ENCODE results near the gene KCNK6.

Gene KCNK6

GRCh38 chr19:38294090-38294489, 25.6 kb upstream of the KCNK6 start:
- no peak for DNase-seq (ENCODE audit: extremely low read depth in 1 of 2, low read depth in 1 of 2)

DNA sequence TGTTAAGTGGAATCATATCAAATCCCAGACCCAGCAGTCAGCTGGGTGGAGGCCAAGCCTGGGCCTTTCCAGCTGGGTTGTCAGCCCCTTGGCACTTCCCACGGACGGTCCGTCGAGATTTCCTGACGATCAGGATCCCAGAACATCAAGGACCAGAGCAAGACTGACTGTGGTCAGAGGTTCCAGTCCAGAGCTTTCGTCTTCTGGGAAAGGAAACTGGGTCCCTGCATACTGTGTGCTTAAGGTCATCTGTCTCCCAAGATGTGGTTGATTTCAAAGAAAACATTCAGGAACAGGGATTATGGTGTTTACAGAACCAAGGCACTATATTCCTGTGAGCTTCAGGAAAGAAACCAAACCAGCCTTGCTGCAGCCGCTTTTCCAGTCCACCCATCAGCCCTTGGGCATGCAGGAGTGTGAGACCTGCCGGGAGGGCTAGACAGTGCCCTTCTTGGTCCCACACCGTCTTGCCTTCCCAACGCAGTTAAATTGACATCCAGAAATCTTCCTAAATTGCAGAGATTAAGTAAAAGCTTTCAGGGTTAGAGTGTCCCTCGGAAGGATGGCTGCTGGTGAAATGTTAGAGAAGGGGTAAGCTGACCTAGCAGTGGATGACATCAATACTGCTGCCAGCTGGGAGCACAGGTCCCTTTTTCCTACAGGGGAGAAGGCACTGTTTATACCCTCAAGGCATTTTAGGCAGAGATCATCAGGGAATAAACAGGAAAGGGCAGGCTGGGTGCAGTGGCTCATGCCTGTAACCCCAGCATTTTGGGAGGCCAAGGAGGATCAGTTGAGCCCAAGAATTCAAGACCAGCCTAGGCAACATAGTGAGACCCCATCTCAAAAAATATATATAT, 20.6 kb upstream of the KCNK6 start:
- no peak for DNase-seq (ENCODE audit: extremely low read depth in 1 of 2, low read depth in 1 of 2)

GRCh38 chr19:38303517-38304351, 15.9 kb upstream of the KCNK6 start, which contains the start of gene C19orf33:
C19orf33 (plus strand) TSS chr19:38304251; CDS start chr19:38304262, 11 bp downstream.
- no peak for DNase-seq (ENCODE audit: extremely low read depth in 1 of 2, low read depth in 1 of 2)

DNA sequence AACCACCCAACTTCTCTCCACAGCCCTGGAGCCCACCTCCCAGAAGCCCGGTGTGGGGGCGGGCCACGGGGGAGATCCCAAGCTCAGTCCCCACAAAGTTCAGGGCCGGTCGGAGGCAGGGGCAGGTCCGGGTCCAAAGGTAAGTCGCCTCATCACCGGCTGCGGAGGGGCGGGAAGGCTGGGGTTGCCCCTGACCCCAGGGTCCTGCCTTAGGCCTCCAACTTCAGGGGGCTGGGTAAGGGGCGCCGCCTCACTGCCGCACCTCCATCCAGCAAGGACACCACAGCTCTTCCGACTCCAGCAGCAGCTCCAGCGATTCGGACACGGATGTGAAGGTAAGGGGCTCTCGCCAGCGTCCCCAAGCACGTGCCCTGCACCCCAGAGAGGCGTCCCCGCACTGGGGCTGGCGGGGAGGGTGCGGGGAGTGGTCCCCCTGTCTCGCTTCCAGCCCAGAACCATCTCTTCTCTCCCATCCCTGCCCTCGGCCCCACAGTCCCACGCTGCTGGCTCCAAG, 15.2 kb upstream of the KCNK6 start:
- no peak for DNase-seq (ENCODE audit: extremely low read depth in 1 of 2, low read depth in 1 of 2)

- DNase-seq (ENCODE audit: extremely low read depth in 1 of 2, low read depth in 1 of 2) = no peak
These were observed 14.7 kb upstream of the KCNK6 start for GRCh38 chr19:38304866-38305429.

DNA sequence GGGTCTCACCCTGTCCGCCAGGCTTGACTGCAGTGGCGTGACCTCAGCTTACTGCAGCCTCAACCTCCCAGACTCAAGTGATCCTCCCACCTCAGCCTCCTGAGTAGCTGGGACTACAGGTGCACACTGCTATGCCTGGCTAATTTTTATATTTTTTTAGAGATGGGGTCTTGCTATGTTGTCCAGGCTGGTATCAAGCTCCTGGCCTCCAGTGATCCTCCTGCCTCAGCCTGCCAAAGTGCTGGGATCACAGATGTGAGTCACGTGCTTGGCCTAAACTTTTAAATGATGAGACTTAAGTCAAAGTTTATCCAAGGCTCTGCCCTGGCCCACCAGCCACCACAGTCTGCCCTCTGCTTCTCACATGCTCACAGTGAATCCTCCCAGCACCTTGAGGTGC, 13.4 kb upstream of the KCNK6 start:
- DNase-seq (ENCODE audit: extremely low read depth in 1 of 2, low read depth in 1 of 2) = no peak

GRCh38 chr19:38307076-38307475, 12.6 kb upstream of the KCNK6 start:
- DNase-seq (ENCODE audit: extremely low read depth in 1 of 2, low read depth in 1 of 2) = no peak

GRCh38 chr19:38307597-38307996, 12.0 kb upstream of the KCNK6 start:
- DNase-seq (ENCODE audit: extremely low read depth in 1 of 2, low read depth in 1 of 2) = no peak

- no peak for DNase-seq (ENCODE audit: extremely low read depth in 1 of 2, low read depth in 1 of 2)
These were observed 11.5 kb upstream of the KCNK6 start for GRCh38 chr19:38308006-38308766.

GRCh38 chr19:38308926-38309614, 10.6 kb upstream of the KCNK6 start:
- no peak for DNase-seq (ENCODE audit: extremely low read depth in 1 of 2, low read depth in 1 of 2)

DNA sequence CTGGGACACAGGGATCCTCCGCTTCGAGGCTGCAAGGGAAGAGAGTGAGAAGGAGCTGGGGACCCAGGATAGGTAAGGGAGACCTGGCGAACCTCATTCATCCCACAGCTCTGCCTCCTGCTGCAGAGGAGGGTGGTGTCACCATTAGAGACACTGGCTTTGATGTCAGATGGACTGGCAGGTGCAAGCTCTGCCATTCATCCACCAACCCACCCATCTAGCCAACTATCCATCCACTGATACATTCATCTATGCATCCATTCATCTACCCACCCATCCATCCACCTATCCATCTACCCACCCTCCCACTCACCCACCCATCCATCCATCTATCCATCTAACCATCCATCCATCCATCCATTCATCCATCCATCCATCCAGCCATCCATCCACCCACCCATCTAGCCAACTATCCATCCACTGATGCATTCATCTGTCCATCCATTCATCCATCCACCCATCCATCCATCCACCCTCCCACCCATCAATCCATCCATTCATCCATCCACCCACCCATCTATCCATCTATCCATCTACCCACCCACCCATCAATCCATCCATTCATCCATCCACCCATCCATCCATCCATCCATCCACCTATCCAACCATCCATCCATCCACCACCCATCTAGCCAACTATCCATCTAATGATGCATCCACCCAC, 9.9 kb upstream of the KCNK6 start:
- no peak for DNase-seq (ENCODE audit: extremely low read depth in 1 of 2, low read depth in 1 of 2)

DNA sequence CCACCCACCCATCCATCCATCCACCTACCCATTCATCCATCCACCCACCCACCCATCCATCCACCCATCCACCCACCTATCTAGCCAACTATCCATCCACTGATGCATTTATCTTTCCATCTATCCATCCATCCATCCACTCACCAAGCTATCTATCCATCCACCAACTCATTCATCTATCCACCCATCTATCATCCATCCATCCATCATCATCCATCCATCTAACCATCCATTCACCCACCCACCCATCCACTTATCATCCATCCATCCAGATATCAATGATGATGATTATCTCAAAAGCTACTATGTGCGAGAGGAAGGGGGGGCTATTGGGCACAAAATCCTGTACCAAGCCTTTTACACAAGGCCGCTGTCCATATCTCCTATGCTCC, 9.4 kb upstream of the KCNK6 start:
- DNase-seq (ENCODE audit: extremely low read depth in 1 of 2, low read depth in 1 of 2) = no peak

DNA sequence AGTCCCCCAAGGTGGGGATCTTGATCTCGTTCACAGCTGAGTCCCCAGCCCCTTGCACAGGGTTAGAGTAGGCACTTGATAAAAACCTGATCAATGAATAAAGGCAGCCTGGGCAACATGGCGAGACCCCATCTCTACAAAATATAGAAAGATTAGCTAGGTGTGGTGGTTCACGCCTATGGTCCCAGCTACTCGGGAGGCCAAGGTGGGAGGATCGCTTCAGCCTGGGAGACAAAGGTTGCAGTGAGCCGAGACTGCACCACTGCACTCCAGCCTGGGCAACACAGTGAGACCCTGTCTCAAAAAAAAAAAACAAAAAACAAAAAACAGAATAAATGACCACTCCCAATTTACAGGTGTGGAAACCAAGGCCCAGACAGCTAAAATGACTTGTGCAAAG, 8.7 kb upstream of the KCNK6 start:
- DNase-seq (ENCODE audit: extremely low read depth in 1 of 2, low read depth in 1 of 2) = no peak

DNA sequence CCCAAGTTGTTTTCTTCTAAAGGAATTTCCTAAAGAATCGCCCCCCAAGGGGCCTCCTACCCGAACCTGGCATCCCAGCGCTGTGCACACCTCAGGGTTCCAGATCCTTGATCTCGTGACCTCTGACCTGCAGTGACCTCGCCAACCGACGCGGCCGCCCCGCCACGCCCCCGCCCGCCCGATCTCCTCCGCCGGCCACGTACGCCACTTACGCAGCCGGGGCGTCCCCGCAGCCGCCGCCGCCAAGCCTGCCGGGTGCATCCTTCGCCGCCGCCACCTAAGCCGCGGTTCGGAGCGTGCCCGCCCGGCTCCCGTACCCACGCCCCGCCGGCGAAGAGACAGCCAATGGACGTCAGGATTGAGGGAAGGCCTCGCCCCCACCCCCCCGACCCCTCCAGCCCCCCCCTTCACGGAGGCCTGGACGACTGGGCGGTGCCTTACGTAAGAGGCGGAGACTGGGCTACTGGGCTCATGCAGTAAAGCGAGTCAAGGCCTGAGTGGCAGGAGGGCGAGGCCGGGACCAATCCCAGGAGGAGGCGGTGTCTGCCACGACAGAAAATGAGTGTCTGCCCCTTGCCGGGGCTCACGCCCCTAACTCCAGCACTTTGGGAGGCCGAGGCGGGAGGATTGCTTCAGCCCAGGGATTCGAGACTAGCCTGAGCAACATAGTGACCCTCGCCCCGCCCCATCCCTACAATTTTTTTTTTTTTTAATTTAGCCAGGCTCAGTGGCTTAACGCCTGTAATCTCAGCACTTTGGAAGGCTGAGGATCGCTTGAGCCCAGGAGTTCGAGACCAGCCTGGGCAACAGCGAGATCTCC, 3.8 kb upstream of the KCNK6 start, which contains the start of gene YIF1B:
Gene YIF1B, minus strand, starts transcription at position 291 of the 820 bp plus-strand sequence. Its CDS starts 30 bp downstream, at position 261.
- DNase-seq (ENCODE audit: extremely low read depth in 1 of 2, low read depth in 1 of 2) = peak; percentile 86 to 87

DNA sequence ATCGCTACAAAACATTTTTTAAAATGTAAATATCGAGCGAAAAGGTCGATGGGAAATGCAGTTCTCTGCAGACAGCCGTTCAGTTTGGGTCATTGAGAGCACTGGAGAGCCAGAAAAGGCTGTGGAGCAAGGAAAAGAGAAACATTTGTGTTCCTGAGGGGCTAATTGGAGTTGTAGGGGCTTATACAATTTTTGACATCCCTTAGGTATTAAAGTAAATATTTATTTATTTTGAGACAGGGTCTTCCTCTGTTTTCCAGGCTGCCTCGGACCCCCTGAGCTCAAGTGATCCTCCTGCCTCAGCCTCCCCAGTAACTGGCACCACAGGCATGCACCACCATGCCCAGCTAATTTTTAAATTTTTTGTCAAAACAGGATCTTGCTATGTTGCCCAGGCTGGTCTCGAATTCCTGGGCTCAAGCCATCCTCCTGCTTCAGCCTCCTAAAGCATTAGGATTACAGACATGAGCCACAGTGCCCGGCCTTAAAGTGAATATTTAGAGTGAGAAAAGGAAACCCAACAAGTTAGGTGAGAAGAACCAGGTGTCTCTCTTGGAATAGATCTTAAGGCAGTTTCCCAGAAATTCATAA, 3.1 kb upstream of the KCNK6 start:
- DNase-seq (ENCODE audit: extremely low read depth in 1 of 2, low read depth in 1 of 2) = no peak

DNA sequence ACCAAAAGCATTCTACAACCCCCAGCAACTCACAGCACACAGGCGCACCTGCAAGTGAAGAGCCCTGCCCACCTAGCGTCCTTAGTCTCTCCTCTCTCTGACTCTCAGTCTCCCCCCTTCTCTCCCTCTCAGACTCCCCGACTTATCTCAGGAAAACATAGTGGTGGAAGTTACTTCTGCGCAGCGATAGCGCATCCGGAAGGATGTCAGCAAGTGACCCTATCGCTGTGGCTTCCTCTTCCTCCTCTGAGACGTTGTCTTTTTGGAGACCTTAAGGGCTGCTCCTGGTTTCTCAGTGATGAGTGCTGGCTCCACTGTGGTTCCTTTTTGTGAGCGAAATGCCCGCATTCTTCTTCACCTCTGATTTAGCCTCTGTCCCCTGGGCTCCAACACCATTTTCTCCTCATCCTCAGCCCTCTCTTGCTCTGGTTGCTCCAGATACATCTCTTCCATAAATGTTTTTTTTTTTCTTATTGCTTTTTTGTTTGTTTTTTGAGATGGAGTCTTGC, 2.5 kb upstream of the KCNK6 start:
- no peak for DNase-seq (ENCODE audit: extremely low read depth in 1 of 2, low read depth in 1 of 2)

GRCh38 chr19:38318660-38319059, 985 bp upstream of the KCNK6 start:
- DNase-seq (ENCODE audit: extremely low read depth in 1 of 2, low read depth in 1 of 2) = no peak

GRCh38 chr19:38320969-38321339, 1.3 kb downstream of the KCNK6 start:
- no peak for DNase-seq (ENCODE audit: extremely low read depth in 1 of 2, low read depth in 1 of 2)
